ENCODE results near the gene UNC50.

DNA sequence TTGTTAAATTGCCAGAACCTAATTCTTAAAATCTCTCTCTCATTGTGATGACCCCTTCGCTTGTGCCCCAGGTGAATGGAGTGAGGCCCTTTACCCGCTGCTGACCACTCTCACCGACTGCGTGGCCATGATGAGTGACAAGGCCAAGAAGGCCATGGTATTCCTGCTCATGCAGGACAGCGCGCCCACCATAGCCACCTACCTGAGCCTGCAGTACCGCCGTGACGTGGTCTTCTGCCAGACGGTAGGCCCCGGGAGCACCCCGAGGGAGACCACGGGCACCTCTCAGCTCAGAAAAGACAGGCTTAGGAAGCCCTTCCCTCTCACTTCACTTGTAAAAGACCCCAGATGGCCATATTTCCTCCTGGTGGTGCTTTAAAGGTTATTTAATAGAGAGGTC lies 45.0 kb upstream of the UNC50 start:
- no peak for TF ChIP-seq CTCF (IDR thresholded peaks at IDR 0.05)
- no peak for TF ChIP-seq POLR2A (IDR thresholded peaks at IDR 0.05)
